Endothelial cell of umbilical vein (primary cell): Measurements from ENCODE around the gene COASY.

Source experiments
- CTCF ChIP-seq, 2 donors: IDR thresholded peaks; 1 replicate in 1 of 2; 2 replicates in 1 of 2; pipeline ENCODE4 v1.5.1; 2011; ENCODE audit warnings: low read length in 2 of 2, mild to moderate bottlenecking in 2 of 2, moderate library complexity in 2 of 2, control low read depth in 1 of 2, inconsistent platforms in 1 of 2, low read depth in 1 of 2; ENCODE audit not compliant: insufficient read depth in 1 of 2; ENCODE audit errors: extremely low read depth in 1 of 2
- EZH2 ChIP-seq: IDR thresholded peaks from 2 replicates; pipeline ENCODE4 v1.6.1; 2012; ENCODE audit warnings: borderline replicate concordance, low read depth, mild to moderate bottlenecking, moderate library complexity, low read length, inconsistent platforms; ENCODE audit not compliant: severe bottlenecking
- FOS ChIP-seq: IDR thresholded peaks from 2 replicates; pipeline ENCODE4 v1.6.1; 2011; ENCODE audit warnings: mild to moderate bottlenecking, low read length, moderate library complexity, borderline replicate concordance; ENCODE audit not compliant: insufficient read depth
- GATA2 ChIP-seq: IDR thresholded peaks from 2 replicates; pipeline ENCODE4 v1.7.0; 2011; ENCODE audit warnings: low read depth, mild to moderate bottlenecking, moderate library complexity, mixed read lengths, low read length; ENCODE audit not compliant: insufficient read length, insufficient read depth
- JUN ChIP-seq: IDR thresholded peaks from 2 replicates; pipeline ENCODE4 v1.6.1; 2011; ENCODE audit warnings: borderline replicate concordance, low read depth; ENCODE audit not compliant: insufficient read length, insufficient read depth

GRCh38 chr17:42548993-42549755, 12.8 kb upstream of the COASY start:
- no peak for TF ChIP-seq CTCF (IDR thresholded peaks at IDR 0.05; ENCODE audit: extremely low read depth in 1 of 2, insufficient read depth in 1 of 2, low read depth in 1 of 2, low read length in 2 of 2)
- TF ChIP-seq JUN: no peak
- TF ChIP-seq EZH2: no peak
- no peak for TF ChIP-seq GATA2
- no peak for TF ChIP-seq FOS
